NCI-H82 treated with DMSO at 0.1 percent for 48 hours (cell line): ENCODE measurements around the gene CYP8B1.
"Not testable (repeated sequence)": the region's sequence is repeated elsewhere in the genome, so short reads cannot be mapped to it uniquely, and the experiment has no call there.

Source experiments
- DNase-seq: peaks from one replicate; lab custom pipeline; 2025; ENCODE audit not compliant: unreplicated experiment; lab: John Stamatoyannopoulos, UW

Gene CYP8B1

GRCh38 chr3:42886294-42886822 lies 10.7 kb upstream of the CYP8B1 start:
- DNase-seq, result no peak

- no peak for DNase-seq
These were observed 8.6 kb upstream of the CYP8B1 start for GRCh38 chr3:42884324-42884723.

- not testable (repeated sequence) for DNase-seq
These were observed 7.7 kb upstream of the CYP8B1 start for GRCh38 chr3:42883251-42883930.

GRCh38 chr3:42880601-42881451 lies 5.1 kb upstream of the CYP8B1 start:
- DNase-seq, result peak; percentile 67

GRCh38 chr3:42880183-42880582 lies 4.5 kb upstream of the CYP8B1 start:
- no peak for DNase-seq

GRCh38 chr3:42877881-42878280 lies 2.2 kb upstream of the CYP8B1 start:
- no peak for DNase-seq

GRCh38 chr3:42876940-42877720 lies 1.5 kb upstream of the CYP8B1 start:
- DNase-seq, result no peak

GRCh38 chr3:42876401-42876800 lies 722 bp upstream of the CYP8B1 start:
- no peak for DNase-seq

- DNase-seq, result no peak
These were observed 930 bp downstream of the CYP8B1 start for GRCh38 chr3:42874749-42875148.

GRCh38 chr3:42873221-42873982 lies 2.3 kb downstream of the CYP8B1 start:
- DNase-seq, result no peak

GRCh38 chr3:42872718-42873117 lies 3.0 kb downstream of the CYP8B1 start:
- no peak for DNase-seq

GRCh38 chr3:42871592-42872196 lies 4.0 kb downstream of the CYP8B1 start:
- no peak for DNase-seq

GRCh38 chr3:42868841-42869240 lies 6.8 kb downstream of the CYP8B1 start:
- DNase-seq, result no peak

- no peak for DNase-seq
These were observed 8.5 kb downstream of the CYP8B1 start for GRCh38 chr3:42867138-42867537.

GRCh38 chr3:42865256-42865655 lies 10.4 kb downstream of the CYP8B1 start:
- no peak for DNase-seq

- DNase-seq, result no peak
These were observed 11.2 kb downstream of the CYP8B1 start for GRCh38 chr3:42864321-42864950.

GRCh38 chr3:42856544-42856943 lies 19.1 kb downstream of the CYP8B1 start:
- DNase-seq, result no peak

GRCh38 chr3:42855547-42856380 lies 19.9 kb downstream of the CYP8B1 start:
- DNase-seq, result no peak

- DNase-seq, result no peak
These were observed 20.5 kb downstream of the CYP8B1 start for GRCh38 chr3:42855219-42855546.
